Endothelial cell (in vitro differentiated cells): ENCODE results near the gene AP5B1. TPM values are rescaled to one million over a fixed set of nuclear protein-coding genes. Genes with fewer than 3 reads are reported as not detected.
A peak's percentile ranks its signal among the peaks of the same experiment; 100 is the strongest.
"Not testable (repeated sequence)": the region's sequence is repeated elsewhere in the genome, so short reads cannot be mapped to it uniquely, and the experiment has no call there.

ENCODE experiments used
- DNase-seq: peaks from one replicate; pipeline ENCODE4 v3.0.0; 2021; ENCODE audit warnings: low spot score
- H3K27ac Mint-ChIP-seq: one replicate; pipeline ENCODE4 v1.8.0; 2021; ENCODE audit warnings: mixed read lengths, inconsistent platforms; ENCODE audit not compliant: unreplicated experiment
- H3K27me3 Mint-ChIP-seq: one replicate; pipeline ENCODE4 v1.8.0; 2021; ENCODE audit warnings: mild to moderate bottlenecking, moderate library complexity, mixed read lengths, inconsistent platforms; ENCODE audit not compliant: unreplicated experiment
- H3K36me3 Mint-ChIP-seq: one replicate; pipeline ENCODE4 v1.8.0; 2021; ENCODE audit warnings: mild to moderate bottlenecking, low read depth, mixed read lengths, inconsistent platforms; ENCODE audit not compliant: unreplicated experiment
- H3K4me1 Mint-ChIP-seq: one replicate; pipeline ENCODE4 v1.8.0; 2021; ENCODE audit warnings: mild to moderate bottlenecking, mixed read lengths, inconsistent platforms; ENCODE audit not compliant: unreplicated experiment
- H3K4me3 Mint-ChIP-seq: one replicate; pipeline ENCODE4 v1.8.0; 2021; ENCODE audit warnings: mild to moderate bottlenecking, mixed read lengths, inconsistent platforms; ENCODE audit not compliant: unreplicated experiment
- H3K9me3 Mint-ChIP-seq: one replicate; pipeline ENCODE4 v1.8.0; 2021; ENCODE audit warnings: mixed read lengths, inconsistent platforms; ENCODE audit not compliant: unreplicated experiment
- CTCF ChIP-seq: fragments of 200-600 bp; sonication (generic); IDR thresholded peaks from one replicate; pipeline ENCODE4 v1.5.0; 2021; ENCODE audit warnings: antibody characterized with exemption; ENCODE audit not compliant: unreplicated experiment
- total RNA-seq: library from RNA; stranded (reverse); fragmentation: NEBNext Ultra II Directional; extraction: Animal tissue kit (Norgen Biotek cat#: 25700); gene quantifications from one replicate; pipeline ENCODE4 v1.2.1, GENCODE V29; 2021; ENCODE audit not compliant: unreplicated experiment

The AP5B1 gene
- total RNA-seq, 1 donor from 2014 or later = 3.4 TPM

GRCh38 chr11:65736810-65737209 lies 44.0 kb downstream of the AP5B1 start:
- Mint-ChIP-seq H3K4me3 (peak overlapping the region; percentile 34), H3K4me1 (no peaks in the 10 kb centered on the region), H3K36me3 (peaks cover 3% of the 10 kb centered on the region), H3K27ac (no peak overlapping the region), H3K9me3 (no peaks in the 10 kb centered on the region), H3K27me3 (peaks cover 2% of the 10 kb centered on the region)
- no peak for TF ChIP-seq CTCF
- no peak for DNase-seq

GRCh38 chr11:65735111-65735510 lies 45.7 kb downstream of the AP5B1 start:
- not testable (repeated sequence) for H3K9me3 Mint-ChIP-seq, H3K27ac Mint-ChIP-seq, H3K4me1 Mint-ChIP-seq, H3K36me3 Mint-ChIP-seq, H3K4me3 Mint-ChIP-seq, H3K27me3 Mint-ChIP-seq, DNase-seq

GRCh38 chr11:65730461-65730860 lies 50.3 kb downstream of the AP5B1 start:
- no peak for TF ChIP-seq CTCF
- Mint-ChIP-seq H3K4me3 (no peak overlapping the region), H3K36me3 (peaks cover under 1% of the 10 kb centered on the region), H3K27ac (no peak overlapping the region), H3K4me1 (no peaks in the 10 kb centered on the region), H3K27me3 (peaks cover 2% of the 10 kb centered on the region), H3K9me3 (no peaks in the 10 kb centered on the region)
- DNase-seq = no peak

- H3K27me3 Mint-ChIP-seq = peaks cover 2% of the 10 kb centered on the region
- TF ChIP-seq CTCF = no peak
- no peak overlapping the region for H3K4me3 Mint-ChIP-seq
- H3K9me3 Mint-ChIP-seq = no peaks in the 10 kb centered on the region
- H3K4me1 Mint-ChIP-seq = no peaks in the 10 kb centered on the region
- no peaks in the 10 kb centered on the region for H3K36me3 Mint-ChIP-seq
- DNase-seq = no peak
- no peak overlapping the region for H3K27ac Mint-ChIP-seq
Measured at GRCh38 chr11:65727865-65728264, 52.9 kb downstream of the AP5B1 start.

- H3K36me3 Mint-ChIP-seq = no peaks in the 10 kb centered on the region
- H3K27me3 Mint-ChIP-seq = peaks cover 4% of the 10 kb centered on the region
- H3K9me3 Mint-ChIP-seq = no peaks in the 10 kb centered on the region
- no peak for DNase-seq
- H3K4me3 Mint-ChIP-seq = no peak overlapping the region
- no peak overlapping the region for H3K27ac Mint-ChIP-seq
- no peak for TF ChIP-seq CTCF
- H3K4me1 Mint-ChIP-seq = no peaks in the 10 kb centered on the region
Measured at GRCh38 chr11:65726660-65727059, 54.1 kb downstream of the AP5B1 start.

Other genes starting within 250 kb of the AP5B1 start
- gene LTBP3, start 222.6 kb downstream of the AP5B1 start, total RNA-seq = 1.7 TPM
- 37.4 TPM for gene ZNRD2, start 210.5 kb downstream of the AP5B1 start, total RNA-seq
- 44.7 TPM for gene FAM89B, start 208.4 kb downstream of the AP5B1 start, total RNA-seq
- 4.7 TPM for gene EHBP1L1, start 204.9 kb downstream of the AP5B1 start, total RNA-seq
- 2.0 TPM for gene KCNK7, start 185.2 kb downstream of the AP5B1 start, total RNA-seq
- gene MAP3K11, start 166.8 kb downstream of the AP5B1 start, total RNA-seq = 238 TPM
- 76.1 TPM for gene PCNX3, start 165.2 kb downstream of the AP5B1 start, total RNA-seq
- gene SIPA1, start 142.9 kb downstream of the AP5B1 start, total RNA-seq = 267 TPM
- 62.6 TPM for gene RELA, start 118.1 kb downstream of the AP5B1 start, total RNA-seq
- gene KAT5, start 68.7 kb downstream of the AP5B1 start, total RNA-seq = 28.2 TPM
- 38.6 TPM for gene RNASEH2C, start 60.2 kb downstream of the AP5B1 start, total RNA-seq
- not detected for gene OVOL1, start 6.1 kb upstream of the AP5B1 start, total RNA-seq
- gene SNX32, start 53.0 kb upstream of the AP5B1 start, total RNA-seq = 1.2 TPM
- gene CFL1, start 77.2 kb upstream of the AP5B1 start, total RNA-seq = 1,740 TPM
- 73.8 TPM for gene MUS81, start 79.5 kb upstream of the AP5B1 start, total RNA-seq
- 248 TPM for gene EFEMP2, start 91.8 kb upstream of the AP5B1 start, total RNA-seq
- gene CTSW, start 98.9 kb upstream of the AP5B1 start, total RNA-seq = not detected
- gene FIBP, start 107.5 kb upstream of the AP5B1 start, total RNA-seq = 75.6 TPM
- gene CCDC85B, start 109.7 kb upstream of the AP5B1 start, total RNA-seq = 90.7 TPM
- 1.3 TPM for gene FOSL1, start 119.4 kb upstream of the AP5B1 start, total RNA-seq
- 31.1 TPM for gene C11orf68, start 138.1 kb upstream of the AP5B1 start, total RNA-seq
- 79.6 TPM for gene DRAP1, start 138.4 kb upstream of the AP5B1 start, total RNA-seq
- gene TSGA10IP, start 164.5 kb upstream of the AP5B1 start, total RNA-seq = not detected
- 46.5 TPM for gene SART1, start 180.8 kb upstream of the AP5B1 start, total RNA-seq
- gene EIF1AD, start 221.2 kb upstream of the AP5B1 start, total RNA-seq = 34.9 TPM
- 163 TPM for gene BANF1, start 221.5 kb upstream of the AP5B1 start, total RNA-seq
- not detected for gene CST6, start 231.0 kb upstream of the AP5B1 start, total RNA-seq
- not detected for gene CATSPER1, start 245.5 kb upstream of the AP5B1 start, total RNA-seq